Ishikawa (cell line): Measurements from ENCODE around the gene PDE1C.

Experiments
- CREB1 ChIP-seq: IDR thresholded peaks from 2 replicates; pipeline ENCODE4 v1.6.1; 2012; ENCODE audit warnings: low read depth
- EGR1 ChIP-seq: IDR thresholded peaks from 2 replicates; pipeline ENCODE4 v1.6.1; 2012
- EP300 ChIP-seq: IDR thresholded peaks from 2 replicates; pipeline ENCODE4 v1.6.1; 2012; ENCODE audit warnings: borderline replicate concordance
- FOXM1 ChIP-seq: IDR thresholded peaks from 2 replicates; pipeline ENCODE4 v1.6.1; 2012; ENCODE audit warnings: low read depth, borderline replicate concordance
- MAX ChIP-seq: IDR thresholded peaks from 2 replicates; pipeline ENCODE4 v1.6.1; 2012
- RAD21 ChIP-seq: IDR thresholded peaks from 2 replicates; pipeline ENCODE4 v1.6.1; 2012; ENCODE audit warnings: low read depth
- REST ChIP-seq: IDR thresholded peaks from 2 replicates; pipeline ENCODE4 v1.6.1; 2012; ENCODE audit warnings: low read depth, mild to moderate bottlenecking
- TAF1 ChIP-seq: IDR thresholded peaks from 2 replicates; pipeline ENCODE4 v1.6.1; 2012; ENCODE audit warnings: low read depth, mild to moderate bottlenecking
- TEAD4 ChIP-seq: IDR thresholded peaks from 2 replicates; pipeline ENCODE4 v1.6.1; 2012
- USF1 ChIP-seq: IDR thresholded peaks from 2 replicates; pipeline ENCODE4 v1.6.1; 2012
- YY1 ChIP-seq: IDR thresholded peaks from 2 replicates; pipeline ENCODE4 v1.6.1; 2012; ENCODE audit warnings: low read depth
- ZBTB7A ChIP-seq: IDR thresholded peaks from 2 replicates; pipeline ENCODE4 v1.6.1; 2012; ENCODE audit warnings: low read depth

- TF ChIP-seq RAD21 (no peak), ZBTB7A (no peak), REST (no peak), FOXM1 (no peak), YY1 (no peak), USF1 (no peak), MAX (no peak), TAF1 (no peak), EGR1 (no peak), EP300 (no peak), CREB1 (no peak), TEAD4 (no peak)
Observed at GRCh38 chr7:31873816-31874597, 196.2 kb downstream of the PDE1C start.
